ENCODE results near the gene TNFRSF11A. TPM values are rescaled to one million over a fixed set of nuclear protein-coding genes. Genes with fewer than 3 reads are reported as not detected.

Gene TNFRSF11A
- total and polyA plus RNA-seq, 10 donors = 0.29 to 11.8 (median 4.2) TPM

GRCh38 chr18:62354151-62354550, 29.0 kb downstream of the TNFRSF11A start:
- H3K27me3 ChIP-seq (replicated peaks in 1 of 7) = no peaks in the 10 kb centered on the region
- no peaks in the 10 kb centered on the region for H3K36me3 ChIP-seq
- no peak overlapping the region for H3K27ac ChIP-seq
- no peak for DNase-seq
- TF ChIP-seq CTCF (IDR thresholded peaks at IDR 0.05 in 8 of 11, conservative IDR thresholded peaks at IDR 0.05 in 3 of 11) (no peak), POLR2AphosphoS5 (IDR thresholded peaks at IDR 0.05) (no peak), POLR2A (IDR thresholded peaks at IDR 0.05) (no peak)
- WGBS, 5 donors = 79 to 88% (median 84%) methylated on average over 15 to 29 of the region's 29 CpGs
- no peaks in the 10 kb centered on the region for H3K9me3 ChIP-seq
- H3K4me3 ChIP-seq = no peak overlapping the region
- intact Hi-C loops (cut with DNase I; ENCODE audit: low total_unique reads) = no loop called here
- H3K4me1 ChIP-seq = no peaks in the 10 kb centered on the region

GRCh38 chr18:62357079-62357719, 32.1 kb downstream of the TNFRSF11A start:
- Histone ChIP-seq H3K27ac (no peak overlapping the region), H3K36me3 (no peaks in the 10 kb centered on the region), H3K4me3 (no peak overlapping the region), H3K9me3 (no peaks in the 10 kb centered on the region), H3K4me1 (peaks cover 0 to 3% (median 0%) of the 10 kb centered on the region in 6 donors), H3K27me3 (replicated peaks in 1 of 7) (no peaks in the 10 kb centered on the region)
- TF ChIP-seq POLR2A (IDR thresholded peaks at IDR 0.05) (no peak), POLR2AphosphoS5 (IDR thresholded peaks at IDR 0.05) (no peak), CTCF (IDR thresholded peaks at IDR 0.05 in 8 of 11, conservative IDR thresholded peaks at IDR 0.05 in 3 of 11) (no peak)
- DNase-seq = no peak
- 64 to 85% (median 74%) methylated on average over 5 of the region's 5 CpGs for WGBS, 5 donors
- intact Hi-C loops (cut with DNase I; ENCODE audit: low total_unique reads) = no loop called here

- Histone ChIP-seq H3K4me3 (no peak overlapping the region), H3K36me3 (no peaks in the 10 kb centered on the region), H3K27ac (no peak overlapping the region), H3K9me3 (no peaks in the 10 kb centered on the region), H3K4me1 (peaks cover 0 to 3% (median 0%) of the 10 kb centered on the region in 6 donors), H3K27me3 (replicated peaks in 1 of 7) (no peaks in the 10 kb centered on the region)
- WGBS, 5 donors = 22 to 60% (median 41%) methylated on average over 2 of the region's 2 CpGs
- intact Hi-C loops (cut with DNase I; ENCODE audit: low total_unique reads) = no loop called here
- no peak for DNase-seq
- TF ChIP-seq POLR2A (IDR thresholded peaks at IDR 0.05) (no peak), CTCF (IDR thresholded peaks at IDR 0.05 in 8 of 11, conservative IDR thresholded peaks at IDR 0.05 in 3 of 11) (no peak), POLR2AphosphoS5 (IDR thresholded peaks at IDR 0.05) (no peak)
Measured at GRCh38 chr18:62360805-62361204, 35.7 kb downstream of the TNFRSF11A start.

GRCh38 chr18:62361288-62361687, 36.2 kb downstream of the TNFRSF11A start:
- H3K4me1 ChIP-seq = peaks cover 0 to 3% (median 0%) of the 10 kb centered on the region in 6 donors
- intact Hi-C loops (cut with DNase I; ENCODE audit: low total_unique reads) = no loop called here
- H3K27ac ChIP-seq = no peak overlapping the region
- H3K36me3 ChIP-seq = no peaks in the 10 kb centered on the region
- TF ChIP-seq POLR2A (IDR thresholded peaks at IDR 0.05) (no peak), POLR2AphosphoS5 (IDR thresholded peaks at IDR 0.05) (no peak), CTCF (IDR thresholded peaks at IDR 0.05 in 8 of 11, conservative IDR thresholded peaks at IDR 0.05 in 3 of 11) (no peak)
- H3K9me3 ChIP-seq = no peaks in the 10 kb centered on the region
- WGBS, 5 donors = 87 to 96% (median 95%) methylated on average over 7 of the region's 7 CpGs
- DNase-seq = no peak
- no peak overlapping the region for H3K4me3 ChIP-seq
- no peaks in the 10 kb centered on the region for H3K27me3 ChIP-seq (replicated peaks in 1 of 7)

Measured in spleen (tissue), 11 donors.